ENCODE data around the gene EPHB1. TPM values are rescaled to one million over a fixed set of nuclear protein-coding genes. Genes with fewer than 3 reads are reported as not detected.
"Not testable (repeated sequence)": the region's sequence is repeated elsewhere in the genome, so short reads cannot be mapped to it uniquely, and the experiment has no call there.

EPHB1 gene
- total RNA-seq, 4 donors from 2014 or later, result 2.3 to 5.6 (median 4.6) TPM

DNA sequence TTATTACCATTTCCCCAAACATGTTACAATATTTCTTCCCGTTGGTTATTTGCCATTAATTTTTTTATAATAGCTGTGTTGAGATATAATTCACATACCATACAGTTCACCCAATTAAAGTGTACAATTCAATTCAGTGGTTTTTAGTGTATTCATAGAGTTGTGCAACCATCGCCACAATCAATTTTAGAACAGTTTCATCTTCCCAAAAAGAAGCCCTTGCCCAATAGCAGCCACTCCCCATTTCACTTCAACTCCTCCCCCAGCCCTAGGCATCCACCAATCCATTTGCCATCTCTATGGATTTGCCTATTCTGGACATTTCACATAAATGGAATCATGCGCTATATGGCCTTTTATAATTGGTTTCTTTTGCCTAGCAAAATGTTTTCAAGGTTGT lies 225.1 kb downstream of the EPHB1 start:
- Histone ChIP-seq H3K9me3 (no peaks in the 10 kb centered on the region), H3K4me1 (peaks cover 12 to 23% of the 10 kb centered on the region in 2 donors), H3K27ac (no peak overlapping the region), H3K4me3 (replicated peaks in 1 of 3) (no peak overlapping the region), H3K36me3 (no peaks in the 10 kb centered on the region), H3K27me3 (no peaks in the 10 kb centered on the region)
- no peak for DNase-seq
- 90% methylated on average over 3 of the region's 3 CpGs for WGBS, 2 donors
- TF ChIP-seq, protein P1, sequence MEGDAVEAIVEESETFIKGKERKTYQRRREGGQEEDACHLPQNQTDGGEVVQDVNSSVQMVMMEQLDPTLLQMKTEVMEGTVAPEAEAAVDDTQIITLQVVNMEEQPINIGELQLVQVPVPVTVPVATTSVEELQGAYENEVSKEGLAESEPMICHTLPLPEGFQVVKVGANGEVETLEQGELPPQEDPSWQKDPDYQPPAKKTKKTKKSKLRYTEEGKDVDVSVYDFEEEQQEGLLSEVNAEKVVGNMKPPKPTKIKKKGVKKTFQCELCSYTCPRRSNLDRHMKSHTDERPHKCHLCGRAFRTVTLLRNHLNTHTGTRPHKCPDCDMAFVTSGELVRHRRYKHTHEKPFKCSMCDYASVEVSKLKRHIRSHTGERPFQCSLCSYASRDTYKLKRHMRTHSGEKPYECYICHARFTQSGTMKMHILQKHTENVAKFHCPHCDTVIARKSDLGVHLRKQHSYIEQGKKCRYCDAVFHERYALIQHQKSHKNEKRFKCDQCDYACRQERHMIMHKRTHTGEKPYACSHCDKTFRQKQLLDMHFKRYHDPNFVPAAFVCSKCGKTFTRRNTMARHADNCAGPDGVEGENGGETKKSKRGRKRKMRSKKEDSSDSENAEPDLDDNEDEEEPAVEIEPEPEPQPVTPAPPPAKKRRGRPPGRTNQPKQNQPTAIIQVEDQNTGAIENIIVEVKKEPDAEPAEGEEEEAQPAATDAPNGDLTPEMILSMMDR (IDR thresholded peaks at IDR 0.05), result no peak
- TF ChIP-seq POLR2A (IDR thresholded peaks at IDR 0.05), result no peak
- intact Hi-C loops (cut with DNase I), result no loop called here

DNA sequence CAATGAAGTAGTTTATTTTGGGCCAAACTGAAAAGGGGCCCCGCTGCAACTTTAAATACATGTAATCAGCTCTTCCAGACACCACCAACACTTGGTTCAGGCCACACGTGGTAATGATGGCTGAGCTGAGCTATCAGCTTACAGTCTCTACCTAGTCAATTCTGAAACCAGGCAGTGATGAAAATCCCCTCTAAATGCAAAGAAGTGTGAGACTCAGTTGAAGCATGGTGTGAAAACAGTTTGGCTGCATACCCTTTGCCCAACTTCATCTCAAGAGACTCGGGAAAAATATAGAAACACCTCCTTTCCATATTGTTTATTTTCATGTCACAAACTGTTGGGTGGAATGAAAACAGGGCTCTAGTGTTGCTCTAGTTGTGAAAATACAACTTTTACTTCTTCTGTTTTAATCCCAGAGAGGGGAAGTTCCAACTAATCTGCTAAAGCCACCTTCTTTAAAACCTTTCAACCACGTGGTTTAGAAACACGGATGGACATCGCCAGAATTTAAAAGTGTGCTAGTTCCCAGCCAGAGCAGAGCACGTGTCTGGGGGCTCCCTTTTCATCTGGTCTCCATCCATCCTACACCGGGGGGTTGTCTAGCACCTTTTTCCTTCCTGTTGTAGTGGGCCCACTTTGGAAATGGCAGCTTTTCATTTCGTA lies 229.1 kb downstream of the EPHB1 start:
- H3K4me3 ChIP-seq (replicated peaks in 1 of 3), result no peak overlapping the region
- no peaks in the 10 kb centered on the region for H3K4me1 ChIP-seq
- no peaks in the 10 kb centered on the region for H3K9me3 ChIP-seq
- no peak overlapping the region for H3K27ac ChIP-seq
- no peaks in the 10 kb centered on the region for H3K27me3 ChIP-seq
- DNase-seq, result no peak
- intact Hi-C loops (cut with DNase I), result no loop called here
- H3K36me3 ChIP-seq, result no peaks in the 10 kb centered on the region
- WGBS, 2 donors, result 61 to 66% methylated on average over 9 of the region's 9 CpGs
- TF ChIP-seq, protein P1 (IDR thresholded peaks at IDR 0.05), result no peak
- no peak for TF ChIP-seq POLR2A (IDR thresholded peaks at IDR 0.05)

- H3K27me3 ChIP-seq; intact Hi-C loops (cut with DNase I); H3K4me3 ChIP-seq (replicated peaks in 1 of 3); H3K36me3 ChIP-seq; H3K27ac ChIP-seq; DNase-seq; H3K9me3 ChIP-seq: not testable (repeated sequence)
- H3K4me1 ChIP-seq, result peaks cover 20 to 22% of the 10 kb centered on the region in 2 donors
- WGBS, 2 donors, result 45 to 48% methylated on average over 24 to 25 of the region's 27 CpGs
Measured at GRCh38 chr3:135030768-135031615, 235.9 kb downstream of the EPHB1 start.

GRCh38 chr3:135033737-135034136 lies 238.7 kb downstream of the EPHB1 start:
- peaks cover 40 to 41% of the 10 kb centered on the region in 2 donors for H3K4me1 ChIP-seq
- H3K36me3 ChIP-seq, result no peaks in the 10 kb centered on the region
- 66 to 70% methylated on average over 7 of the region's 7 CpGs for WGBS, 2 donors
- TF ChIP-seq POLR2A (IDR thresholded peaks at IDR 0.05), result no peak
- TF ChIP-seq, protein P1 (IDR thresholded peaks at IDR 0.05), result no peak
- H3K9me3 ChIP-seq, result no peaks in the 10 kb centered on the region
- peak overlapping the region; percentile 34 to 81 (median 71) for H3K27ac ChIP-seq
- DNase-seq, result no peak
- intact Hi-C loops (cut with DNase I), result no loop called here
- no peaks in the 10 kb centered on the region for H3K27me3 ChIP-seq
- H3K4me3 ChIP-seq (replicated peaks in 1 of 3), result no peak overlapping the region

DNA sequence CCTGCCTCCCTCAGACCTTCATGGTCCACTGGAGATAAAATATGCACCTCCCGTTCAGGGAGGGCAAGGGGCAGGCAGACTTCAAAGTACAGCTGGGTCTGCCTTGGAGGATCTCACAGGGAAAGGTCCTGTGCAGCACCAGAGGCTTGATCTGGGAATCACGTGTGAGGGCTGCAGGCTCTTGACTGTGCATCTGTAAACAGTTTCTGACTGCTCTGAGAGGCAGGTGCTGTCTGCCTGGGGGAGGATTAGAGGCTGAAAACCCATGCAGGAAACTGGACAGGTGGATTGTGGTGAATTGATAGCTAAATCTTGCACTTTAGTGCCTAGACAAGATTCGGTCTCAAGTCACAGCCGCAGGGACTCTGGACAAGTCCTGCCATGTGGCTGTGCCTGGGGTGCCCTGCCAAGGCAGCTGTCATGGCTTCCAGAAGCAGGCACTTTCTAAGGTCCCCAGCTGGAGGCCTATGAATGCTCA lies 239.3 kb downstream of the EPHB1 start:
- Histone ChIP-seq H3K36me3 (no peaks in the 10 kb centered on the region), H3K27ac (peak overlapping the region; percentile 70 to 81 (median 71)), H3K27me3 (no peaks in the 10 kb centered on the region), H3K9me3 (no peaks in the 10 kb centered on the region), H3K4me3 (replicated peaks in 1 of 3) (no peak overlapping the region), H3K4me1 (peaks cover 40 to 41% of the 10 kb centered on the region in 2 donors)
- DNase-seq, result peak; percentile 88 to 90
- TF ChIP-seq POLR2A (IDR thresholded peaks at IDR 0.05), result no peak
- TF ChIP-seq, protein P1 (IDR thresholded peaks at IDR 0.05), result no peak
- intact Hi-C loops (cut with DNase I), result no loop called here
- WGBS, 2 donors, result 27 to 38% methylated on average over 4 of the region's 4 CpGs

Measured in thyroid gland (tissue), 4 donors.